HT-29 (cell line): ENCODE measurements around the gene KCNH2. TPM values are rescaled to one million over a fixed set of nuclear protein-coding genes. Genes with fewer than 3 reads are reported as not detected.

ENCODE experiments used
- DNase-seq: peaks from one replicate; pipeline ENCODE4 v3.0.0-alpha.2; 2015; ENCODE audit warnings: low spot score
- total RNA-seq: library from RNA; depleted of rRNA; stranded (reverse); fragments of >200 nt; shearing (Covaris generic); gene quantifications from 2 replicates; pipeline ENCODE4 v1.2.3, GENCODE V29; 2014

KCNH2 gene
- total RNA-seq, 1 experiment from 2014 or later, result 2.2 TPM

DNA sequence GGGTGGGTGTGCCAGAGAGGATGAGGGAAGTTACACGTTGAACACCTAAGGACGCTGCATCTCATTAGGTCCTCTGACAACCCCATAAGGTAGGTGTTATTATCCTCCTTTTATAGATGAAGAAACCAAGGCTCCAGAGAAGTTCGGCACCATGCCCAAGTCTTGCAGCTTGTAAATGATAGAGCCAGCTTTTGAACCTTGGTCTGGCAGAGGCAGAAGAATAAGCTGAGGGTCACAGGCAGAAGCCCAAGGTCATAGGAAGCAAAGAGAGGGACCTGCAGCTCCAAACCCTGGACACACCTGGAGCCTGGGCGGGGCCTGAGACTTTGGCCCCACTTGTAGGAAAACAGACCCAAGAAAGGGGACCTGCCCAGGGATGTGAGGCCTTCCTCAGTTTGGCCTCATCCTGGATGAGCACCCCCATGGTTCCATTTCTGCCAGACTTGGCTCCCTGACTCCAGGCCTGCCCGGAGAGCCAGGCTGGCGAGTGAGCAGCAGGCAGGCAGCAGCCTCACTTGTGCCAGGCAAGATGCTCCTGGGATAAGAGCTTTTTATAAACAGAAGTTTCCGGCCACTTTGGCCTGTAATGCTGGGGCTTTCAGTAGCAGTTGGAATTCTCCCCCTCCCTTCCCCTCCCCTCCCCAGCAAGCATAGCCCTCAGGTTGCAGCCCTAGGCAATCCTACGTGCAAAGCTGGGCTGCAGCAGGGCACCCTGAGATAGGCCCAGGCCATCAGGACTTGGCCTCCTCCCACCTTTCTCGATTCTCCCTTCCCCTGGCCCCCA, 2.4 kb downstream of the KCNH2 start:
- no peak for DNase-seq

DNA sequence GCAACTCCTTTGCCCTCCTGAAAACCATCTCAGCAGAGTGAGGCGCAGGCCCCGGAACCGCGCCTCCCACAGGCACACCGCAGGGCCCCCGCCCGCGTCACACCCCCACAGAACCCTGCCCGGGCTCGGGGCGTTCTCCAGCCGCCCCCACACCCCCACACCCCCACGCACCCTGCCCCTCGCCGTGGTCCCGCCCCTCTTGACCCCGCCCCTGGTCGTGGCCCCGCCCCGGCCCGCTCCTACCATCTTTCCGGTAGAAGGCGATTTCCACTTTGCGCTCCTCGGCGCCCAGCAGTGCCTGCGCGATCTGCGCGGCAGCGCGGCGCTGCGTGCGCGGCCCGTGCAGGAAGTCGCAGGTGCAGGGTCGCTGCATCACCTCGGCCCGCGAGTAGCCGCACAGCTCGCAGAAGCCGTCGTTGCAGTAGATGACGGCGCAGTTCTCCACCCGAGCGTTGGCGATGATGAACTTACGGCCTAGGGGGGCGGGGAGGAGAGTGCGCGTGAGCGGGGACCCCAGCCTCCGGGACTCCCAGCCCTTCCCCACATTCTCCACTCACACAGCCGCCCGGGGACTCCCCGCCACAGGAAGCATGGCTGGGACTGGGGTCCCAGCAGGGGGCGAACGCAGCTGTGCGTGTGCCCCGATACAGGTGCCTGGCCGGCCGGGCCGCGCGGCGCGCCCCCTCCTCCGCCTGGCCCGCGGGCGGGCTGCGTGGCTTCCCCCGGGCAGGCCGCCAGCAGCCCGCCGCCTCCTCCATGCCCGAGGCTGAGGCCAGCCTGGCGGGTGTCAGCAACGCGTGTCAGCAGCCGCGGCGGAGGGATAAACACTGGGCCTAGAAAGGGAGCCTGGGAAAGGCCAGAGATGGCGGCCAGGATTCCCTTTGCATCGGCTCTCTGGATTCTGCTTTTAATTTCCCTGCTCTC, 3.4 kb downstream of the KCNH2 start:
- DNase-seq, result no peak

DNA sequence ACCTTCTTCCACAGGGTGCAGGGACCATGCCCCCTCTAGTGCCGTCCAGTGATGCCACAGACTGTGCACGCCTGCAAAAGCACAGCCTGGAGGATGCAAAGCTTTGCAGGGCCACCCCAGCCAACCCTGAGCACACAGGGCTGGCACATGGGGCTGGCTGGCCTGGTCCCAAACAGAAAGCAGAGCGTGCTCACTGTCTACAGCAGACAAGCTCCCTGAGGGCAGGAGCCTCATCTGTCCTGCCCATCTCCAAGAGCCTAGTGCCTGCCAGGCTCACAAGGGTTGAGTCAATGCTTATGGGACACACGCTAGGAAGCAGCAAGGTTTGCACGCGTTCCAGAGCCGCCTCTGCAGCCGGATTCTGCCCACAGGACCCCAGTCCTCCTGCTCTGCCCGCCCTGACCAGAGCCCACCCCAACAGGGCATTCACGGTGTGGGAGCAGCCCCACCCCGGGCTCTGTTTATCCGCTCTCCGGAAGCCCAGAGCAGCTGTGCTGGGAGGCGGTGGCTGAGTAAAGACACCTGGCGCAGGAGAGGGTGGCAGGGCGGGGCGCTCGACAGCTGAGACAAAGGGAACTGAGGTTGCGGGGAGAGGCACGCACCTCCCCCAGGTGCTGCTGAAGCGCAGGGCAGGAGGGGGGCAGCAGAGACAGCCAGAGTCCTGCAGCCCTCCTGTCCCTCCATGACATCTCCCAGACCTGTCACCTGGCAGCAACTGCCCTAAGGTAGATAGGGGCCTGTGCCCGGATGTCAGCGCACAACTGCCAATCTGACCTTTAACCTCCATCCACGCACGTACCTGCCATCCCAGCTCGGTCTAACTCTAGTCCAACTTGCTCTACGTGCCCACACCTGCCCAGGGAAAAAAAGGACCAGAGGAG, 4.3 kb downstream of the KCNH2 start:
- DNase-seq, result peak; percentile 54

DNA sequence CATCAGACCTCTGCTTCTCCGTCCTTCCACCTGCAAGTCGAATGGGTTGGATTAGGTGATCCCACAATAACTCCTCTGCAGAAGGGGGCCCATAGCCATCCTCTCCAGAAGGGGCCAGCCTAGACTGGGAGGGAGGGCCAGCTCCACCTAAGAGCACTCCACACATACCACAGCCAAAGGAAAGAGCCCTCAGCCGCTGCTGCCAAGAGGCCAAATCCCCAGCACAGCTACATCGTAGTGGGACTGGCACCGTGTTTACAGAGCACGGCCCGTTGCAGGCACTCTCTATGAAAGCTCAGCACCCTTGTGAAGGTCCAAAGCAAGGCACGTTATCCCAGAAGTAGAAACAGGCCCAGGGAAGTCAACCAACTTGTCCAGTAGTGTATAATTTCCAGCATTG, 5.4 kb downstream of the KCNH2 start:
- DNase-seq, result no peak

DNA sequence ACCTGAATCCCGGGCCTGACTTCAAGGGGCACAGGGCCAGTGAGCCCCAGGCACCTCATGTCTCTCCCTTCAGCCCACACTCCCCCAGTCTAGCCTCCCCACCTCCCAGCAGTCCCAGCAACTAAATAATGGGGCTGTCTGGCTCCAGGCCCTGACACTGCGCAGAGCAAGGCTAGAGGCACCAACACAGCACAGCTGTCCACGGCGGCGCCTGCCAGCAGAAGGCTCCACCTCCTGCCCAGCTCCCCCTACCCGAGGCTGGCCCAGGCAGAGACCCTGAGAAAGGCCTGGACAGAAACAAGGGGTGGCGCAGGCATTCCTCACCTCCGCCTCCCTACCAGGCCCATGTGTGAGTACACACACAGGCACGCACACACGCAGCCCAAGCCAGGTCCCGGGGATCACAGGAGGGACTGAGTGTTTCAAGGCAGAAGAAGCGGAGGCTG, 6.1 kb downstream of the KCNH2 start:
- no peak for DNase-seq

DNA sequence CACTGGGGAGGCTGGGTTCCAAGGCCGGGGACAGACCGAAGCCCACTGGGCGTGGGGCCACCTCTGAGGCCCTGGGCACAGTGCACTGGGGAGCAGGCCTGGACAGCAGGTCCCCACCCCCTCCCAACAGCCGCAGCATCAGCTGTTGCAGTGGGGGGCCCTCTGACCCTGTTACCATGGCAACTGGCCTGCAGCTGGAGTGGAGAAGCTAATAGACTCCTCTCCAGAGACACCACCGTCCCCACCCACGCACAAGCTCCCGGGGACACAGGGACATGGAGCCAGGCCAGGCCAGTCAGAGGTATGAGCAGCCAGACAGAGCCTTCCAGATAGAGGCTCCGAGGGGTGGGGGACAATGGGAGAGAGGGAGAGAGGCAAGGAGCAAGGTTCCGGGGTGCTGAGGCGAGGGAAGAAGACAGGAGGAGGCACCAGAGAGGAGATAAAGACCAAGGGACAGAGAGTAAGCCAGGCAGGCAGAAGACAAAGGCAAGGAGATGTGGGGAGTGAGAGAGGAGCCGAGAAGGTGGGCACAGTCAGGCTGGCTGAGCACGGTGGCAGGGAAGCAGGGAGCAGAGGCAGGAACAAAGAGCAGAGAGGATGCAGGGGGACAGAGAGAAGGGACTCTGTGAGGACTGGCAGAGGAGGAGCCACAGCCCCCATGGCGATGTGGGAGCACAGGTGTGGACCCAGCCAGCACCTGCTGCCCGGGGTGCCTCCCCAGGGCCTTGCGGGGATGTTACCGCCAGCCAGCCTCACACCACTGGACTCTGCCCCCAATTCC, 6.7 kb downstream of the KCNH2 start:
- DNase-seq, result no peak

DNA sequence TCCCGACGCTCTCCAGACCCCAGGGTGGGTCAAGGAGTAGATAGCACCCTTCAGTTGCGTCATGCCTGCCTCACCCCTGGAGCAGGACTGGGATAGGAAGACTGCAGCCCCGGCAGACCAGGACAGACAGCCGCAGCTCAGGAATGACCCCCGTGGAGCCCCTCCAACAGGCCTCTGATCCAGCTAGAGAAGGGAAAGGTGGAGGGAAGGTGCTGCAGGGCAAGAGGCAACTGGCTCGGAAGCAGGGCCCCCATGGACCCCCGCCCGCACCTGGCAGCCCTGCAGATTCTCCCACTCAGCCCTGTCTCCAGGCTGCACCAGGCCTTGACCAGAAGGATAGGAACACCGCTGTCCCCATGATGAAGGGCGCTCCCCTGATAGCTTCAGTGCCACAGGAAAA, 7.7 kb downstream of the KCNH2 start:
- DNase-seq, result no peak

DNA sequence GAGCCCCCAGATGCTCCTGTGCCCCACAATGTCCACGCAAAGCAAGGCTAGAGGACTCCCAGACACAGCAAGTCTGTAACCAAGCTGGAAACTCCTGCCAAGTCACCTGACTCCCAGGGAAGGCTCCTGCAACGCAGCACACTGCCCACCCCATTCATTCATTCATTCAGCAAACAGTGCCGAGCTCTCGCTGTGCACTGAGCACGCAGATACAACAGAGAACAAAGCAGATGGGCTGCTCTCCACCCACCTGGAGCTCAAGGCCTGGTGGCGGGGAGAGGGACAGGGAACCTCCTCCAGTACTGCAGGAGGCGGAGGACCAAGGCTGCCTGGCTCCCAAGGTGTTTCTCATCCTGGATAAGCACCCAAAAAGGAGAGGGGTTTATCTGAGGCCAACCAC, 8.6 kb downstream of the KCNH2 start:
- DNase-seq, result no peak

DNA sequence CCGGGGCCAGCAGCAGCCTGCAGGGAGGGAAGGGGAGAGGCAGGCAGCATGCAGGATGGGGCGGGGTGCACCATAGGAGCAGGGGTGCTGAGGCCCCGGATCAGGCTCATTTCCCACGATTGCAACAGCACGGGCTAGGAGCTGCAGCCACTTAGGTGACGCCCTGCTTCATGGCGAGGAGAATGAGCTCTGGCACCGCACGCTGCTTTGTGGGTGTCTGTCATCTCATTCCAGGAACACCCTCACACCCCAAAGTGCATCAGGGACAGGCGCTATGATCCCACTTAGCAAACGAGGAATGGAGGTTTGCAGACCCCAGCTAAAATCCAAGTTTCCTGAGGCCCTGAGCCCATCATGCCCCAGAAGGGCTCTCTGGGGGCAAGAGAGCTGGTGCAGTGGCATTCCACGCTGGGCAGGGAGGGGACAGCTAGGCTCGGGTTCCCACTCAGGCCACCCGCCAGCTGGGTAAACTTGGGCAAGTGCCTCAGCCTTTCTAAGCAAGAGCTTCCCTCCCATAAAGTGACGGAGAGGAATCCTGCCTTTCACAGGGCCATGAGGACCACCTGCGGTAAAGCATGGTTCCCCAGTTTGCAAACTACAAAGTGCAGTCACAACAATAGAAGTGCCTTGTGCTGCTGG, 9.3 kb downstream of the KCNH2 start:
- no peak for DNase-seq

DNA sequence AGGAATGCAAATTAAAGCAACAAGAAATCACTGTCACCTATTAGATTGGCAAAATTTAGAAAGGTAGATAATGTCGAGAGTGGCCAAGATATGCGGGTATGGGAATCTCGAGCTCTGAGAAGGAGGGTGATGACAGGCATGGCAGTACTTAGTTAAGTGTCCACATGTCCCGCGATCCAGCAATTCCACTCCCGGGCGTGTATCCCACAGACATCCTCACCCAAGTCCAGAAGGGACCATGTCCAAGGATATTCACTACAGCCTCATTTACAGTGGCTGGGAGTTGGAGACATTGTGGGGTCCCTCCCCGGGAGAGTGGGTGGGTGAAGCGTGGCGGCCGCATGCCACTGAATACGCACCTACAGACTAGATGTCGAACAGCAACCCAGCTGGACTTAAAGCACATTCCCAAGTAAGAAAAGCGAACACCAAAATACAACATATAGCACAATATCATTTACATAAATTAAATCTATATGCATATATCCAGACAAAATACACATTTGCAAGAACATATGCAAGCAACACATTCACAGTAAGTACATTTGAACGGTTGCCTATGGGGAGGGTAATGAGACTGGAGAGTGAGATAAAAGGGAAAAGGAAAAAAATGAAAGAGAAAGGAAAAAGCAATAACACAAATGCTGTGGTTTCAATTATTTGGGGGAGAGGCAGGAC, 9.9 kb downstream of the KCNH2 start:
- no peak for DNase-seq

DNA sequence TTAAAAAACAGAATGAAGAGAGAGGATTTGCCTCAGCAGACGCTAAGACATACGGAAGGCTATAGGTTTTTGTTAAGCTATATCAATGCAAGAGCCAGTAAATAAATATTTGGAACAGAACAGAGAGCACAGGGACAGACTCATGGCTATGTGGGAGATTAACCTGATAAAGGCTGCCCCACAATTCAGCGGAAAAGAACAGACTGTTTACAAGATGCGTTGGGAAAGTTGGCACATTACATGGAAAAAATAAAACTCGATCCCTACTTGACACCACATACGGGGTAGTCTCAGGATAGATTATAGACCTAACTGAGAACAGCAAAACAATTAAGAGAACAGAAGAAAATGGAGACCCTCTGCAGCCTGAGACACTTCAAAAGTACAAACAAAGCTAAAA, 10.8 kb downstream of the KCNH2 start:
- DNase-seq, result no peak

DNA sequence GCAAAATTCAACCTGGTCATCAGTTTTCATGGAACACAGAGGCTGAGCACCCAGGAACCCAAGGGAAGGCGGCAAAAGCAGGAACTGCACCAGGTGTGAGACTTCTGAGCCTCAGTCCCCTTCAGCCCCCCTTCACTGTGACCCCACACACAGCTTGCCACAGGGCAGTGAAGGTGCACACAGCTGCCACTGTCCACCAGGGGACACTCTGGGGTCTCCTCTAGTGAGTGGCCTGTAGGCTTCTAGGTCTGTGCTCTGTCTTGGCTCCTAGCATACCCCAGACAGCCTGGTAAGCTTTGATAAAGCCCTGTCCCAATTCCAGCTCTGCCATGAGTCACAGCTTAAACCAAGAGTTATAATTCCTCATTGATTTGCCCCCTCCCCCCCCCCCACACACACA, 12.1 kb downstream of the KCNH2 start:
- peak; percentile 38 for DNase-seq

DNA sequence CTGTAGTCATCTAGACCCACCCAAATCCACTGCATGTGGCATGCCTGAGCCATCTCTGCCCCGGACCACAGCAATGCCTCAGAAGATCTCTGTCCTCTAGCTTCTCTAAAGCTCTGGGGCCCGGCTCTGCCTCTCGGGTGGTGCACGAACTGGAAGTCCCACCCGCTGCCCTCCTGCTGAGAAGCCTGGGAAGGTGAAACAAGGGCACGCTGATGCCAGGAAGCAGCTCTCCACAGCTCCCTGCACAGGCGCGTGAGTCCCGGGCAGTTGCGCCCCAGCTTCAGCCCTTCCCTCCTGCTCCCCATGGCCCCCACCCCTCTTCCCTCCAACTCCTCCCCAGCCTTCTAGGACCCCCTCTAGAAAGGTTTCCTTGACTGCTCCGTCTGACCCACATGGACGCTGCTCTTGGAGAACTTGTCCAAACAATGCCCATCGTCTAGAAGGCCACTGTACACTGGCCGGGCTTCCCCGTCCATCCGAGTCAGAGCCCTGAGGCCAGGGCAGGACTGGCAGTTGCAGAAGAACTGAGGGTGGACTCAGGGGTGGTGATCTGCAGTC, 12.8 kb downstream of the KCNH2 start:
- no peak for DNase-seq

DNA sequence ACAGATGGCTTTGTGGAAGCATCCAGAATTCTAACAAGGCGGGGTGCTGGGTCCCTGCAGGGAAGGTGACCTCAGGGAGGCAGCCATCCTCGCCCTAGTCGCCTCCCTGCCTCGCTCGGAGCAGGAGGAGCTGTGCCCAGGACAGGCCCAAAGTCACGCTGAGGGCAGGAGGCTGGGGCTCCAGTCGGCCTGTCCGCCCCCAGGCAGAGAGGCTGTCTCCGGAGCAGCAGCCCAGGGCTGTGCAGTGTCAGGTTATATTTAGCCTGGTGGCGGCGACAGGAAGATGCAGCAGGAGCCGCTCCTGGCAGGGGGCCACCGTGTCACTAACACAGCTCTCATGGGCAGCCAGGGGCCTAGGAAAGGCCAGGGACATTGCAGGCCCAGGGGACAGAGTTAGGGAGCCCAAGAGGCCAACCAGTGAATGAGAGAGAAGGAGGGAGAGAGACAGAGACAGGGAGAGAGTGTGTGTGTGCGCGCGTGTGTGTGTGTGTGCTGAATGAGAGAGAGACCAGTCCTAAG, 13.5 kb downstream of the KCNH2 start:
- peak; percentile 31 for DNase-seq

DNA sequence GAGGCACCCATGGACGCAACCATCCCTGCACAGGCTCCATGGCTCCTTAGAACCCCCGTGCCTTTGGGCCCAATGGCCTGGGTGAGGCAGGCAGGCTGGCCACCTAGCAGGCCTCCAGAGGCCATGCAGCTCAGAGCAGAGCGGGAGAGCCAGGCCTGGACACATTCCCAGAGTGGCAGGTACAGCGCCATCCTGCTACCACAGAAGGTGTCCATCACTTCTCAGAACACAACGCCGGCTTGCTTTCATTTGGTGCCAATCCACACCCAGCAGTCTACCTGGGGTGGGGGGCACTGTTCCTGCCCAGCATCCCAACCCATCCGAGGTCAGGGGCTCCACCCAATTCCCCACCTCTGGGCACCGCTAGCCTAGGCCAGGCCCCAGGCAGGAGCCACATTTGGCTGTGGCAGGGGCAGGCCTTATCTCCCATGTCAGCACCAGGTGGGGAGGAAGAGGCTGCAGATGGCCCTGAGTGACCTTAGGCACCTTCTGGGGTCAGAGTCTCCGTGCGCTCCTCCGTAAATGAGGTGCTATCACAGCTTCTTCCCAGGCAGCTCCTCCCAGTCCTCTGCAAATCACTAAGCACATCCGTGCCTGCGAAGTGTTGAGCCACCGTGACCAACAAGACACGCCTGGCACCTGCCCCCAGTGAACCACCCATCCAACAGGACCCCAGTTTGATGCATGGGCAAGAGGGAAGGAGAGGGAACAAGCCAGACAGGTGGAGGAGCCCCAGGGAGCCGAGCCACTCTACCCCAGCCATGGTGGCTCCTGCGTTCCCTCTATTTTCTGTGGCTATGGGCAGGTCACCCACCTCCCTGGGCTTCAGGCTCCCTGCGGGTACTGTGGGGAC, 14.2 kb downstream of the KCNH2 start:
- DNase-seq, result no peak

DNA sequence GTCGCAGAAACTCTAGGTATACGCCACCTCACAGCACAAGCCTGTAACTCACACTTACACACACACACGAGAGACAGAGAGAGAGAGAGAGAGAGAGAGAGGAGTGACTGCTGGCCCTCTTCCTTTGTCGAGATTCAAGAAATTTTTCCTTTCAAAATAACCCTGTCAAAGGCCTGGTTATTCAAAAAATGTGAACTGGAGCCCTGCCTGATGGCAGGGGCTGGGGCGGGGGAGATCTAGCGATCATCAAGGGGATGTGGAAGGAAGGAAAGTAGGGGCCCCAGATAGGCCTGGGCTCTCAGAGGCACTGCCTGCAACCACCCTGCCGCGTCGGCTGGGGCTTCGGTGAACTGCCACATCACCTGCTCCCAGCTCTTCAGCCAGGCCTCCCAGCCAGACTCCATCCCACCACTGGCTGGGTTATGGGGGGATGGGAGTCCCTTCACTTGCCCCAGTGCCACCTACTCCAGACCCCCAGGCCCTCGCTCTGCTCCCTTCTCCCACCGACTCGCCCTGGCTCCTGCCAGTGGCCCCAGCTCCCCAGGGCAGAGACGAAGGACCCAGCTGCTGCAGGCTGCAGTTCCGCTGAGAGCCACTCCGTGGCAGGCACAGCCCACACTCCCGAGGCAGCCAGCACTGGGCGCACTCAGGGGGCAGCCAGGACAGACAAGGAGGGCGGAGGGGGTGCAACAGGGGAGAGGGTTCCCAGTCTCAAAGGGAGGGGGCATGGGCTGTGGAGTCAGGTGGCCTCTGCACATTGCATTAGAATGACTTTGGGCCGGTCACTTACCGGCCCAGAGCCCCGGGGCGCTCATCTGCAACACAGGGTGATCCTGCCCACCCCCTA, 15.3 kb downstream of the KCNH2 start:
- peak; percentile 71 for DNase-seq

DNA sequence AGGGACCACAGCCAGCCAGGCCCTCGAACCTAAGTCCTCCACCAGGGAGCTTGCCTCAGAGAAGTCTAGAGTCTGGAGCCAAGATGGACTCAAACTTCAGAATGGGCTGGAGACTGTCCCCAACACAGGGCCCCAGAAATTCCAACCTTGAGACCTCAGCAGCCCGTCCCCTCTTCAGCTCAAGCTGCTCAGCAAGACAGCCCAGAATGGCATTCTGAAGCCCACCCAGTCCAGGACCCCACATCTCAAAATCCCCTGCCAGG, 15.9 kb downstream of the KCNH2 start:
- no peak for DNase-seq
